ENCODE results near the gene STAT1.

STAT1 gene

DNA sequence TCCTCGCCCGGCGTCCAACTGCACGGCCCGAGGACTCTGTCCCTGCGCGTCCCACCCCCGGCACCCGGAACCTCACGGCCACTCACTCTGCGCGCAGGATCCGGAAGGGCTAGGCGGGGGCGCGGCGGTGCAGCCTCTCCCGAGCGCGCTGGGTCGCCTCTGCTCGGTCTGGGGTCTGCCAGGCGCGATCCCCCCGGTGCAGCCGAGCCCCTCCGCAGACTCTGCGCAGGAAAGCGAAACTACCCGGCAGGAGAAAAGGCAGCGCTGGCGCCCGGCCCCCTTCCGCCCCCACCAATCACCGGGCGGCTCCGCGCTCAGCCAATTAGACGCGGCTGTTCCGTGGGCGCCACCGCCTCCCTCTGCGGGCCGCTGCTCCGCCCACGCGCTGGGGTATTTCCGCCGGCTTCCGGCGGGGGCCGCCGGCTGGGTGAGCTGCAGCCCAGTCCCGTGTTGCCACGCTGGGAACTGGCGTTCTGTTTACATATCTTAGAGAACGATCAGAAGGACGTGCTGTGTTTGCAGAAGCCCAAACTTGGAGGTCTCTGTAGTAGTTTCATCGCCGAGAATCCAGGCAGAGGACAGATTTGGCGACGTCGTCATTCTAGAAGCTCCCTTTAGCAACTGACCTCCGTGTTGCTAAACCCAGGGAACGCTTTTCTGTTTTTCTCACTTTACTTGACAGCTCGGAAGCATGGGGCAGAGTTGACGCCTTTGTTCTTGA is at the start of gene STAT1:
Gene STAT1 (minus strand): TSS at position 240 of the 721 bp plus-strand sequence. CDS start 4,168 bp downstream, outside the sequence.
- peak; percentile 95 for DNase-seq (ENCODE audit: low spot score)
- H3K4me3 ChIP-seq, result peak within 1 kb of the TSS; percentile 89
- TF ChIP-seq, protein P1, sequence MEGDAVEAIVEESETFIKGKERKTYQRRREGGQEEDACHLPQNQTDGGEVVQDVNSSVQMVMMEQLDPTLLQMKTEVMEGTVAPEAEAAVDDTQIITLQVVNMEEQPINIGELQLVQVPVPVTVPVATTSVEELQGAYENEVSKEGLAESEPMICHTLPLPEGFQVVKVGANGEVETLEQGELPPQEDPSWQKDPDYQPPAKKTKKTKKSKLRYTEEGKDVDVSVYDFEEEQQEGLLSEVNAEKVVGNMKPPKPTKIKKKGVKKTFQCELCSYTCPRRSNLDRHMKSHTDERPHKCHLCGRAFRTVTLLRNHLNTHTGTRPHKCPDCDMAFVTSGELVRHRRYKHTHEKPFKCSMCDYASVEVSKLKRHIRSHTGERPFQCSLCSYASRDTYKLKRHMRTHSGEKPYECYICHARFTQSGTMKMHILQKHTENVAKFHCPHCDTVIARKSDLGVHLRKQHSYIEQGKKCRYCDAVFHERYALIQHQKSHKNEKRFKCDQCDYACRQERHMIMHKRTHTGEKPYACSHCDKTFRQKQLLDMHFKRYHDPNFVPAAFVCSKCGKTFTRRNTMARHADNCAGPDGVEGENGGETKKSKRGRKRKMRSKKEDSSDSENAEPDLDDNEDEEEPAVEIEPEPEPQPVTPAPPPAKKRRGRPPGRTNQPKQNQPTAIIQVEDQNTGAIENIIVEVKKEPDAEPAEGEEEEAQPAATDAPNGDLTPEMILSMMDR (IDR thresholded peaks at IDR 0.05), result no peak
- peak within 1 kb of the TSS; percentile 77 to 94 for H3K27ac ChIP-seq

DNA sequence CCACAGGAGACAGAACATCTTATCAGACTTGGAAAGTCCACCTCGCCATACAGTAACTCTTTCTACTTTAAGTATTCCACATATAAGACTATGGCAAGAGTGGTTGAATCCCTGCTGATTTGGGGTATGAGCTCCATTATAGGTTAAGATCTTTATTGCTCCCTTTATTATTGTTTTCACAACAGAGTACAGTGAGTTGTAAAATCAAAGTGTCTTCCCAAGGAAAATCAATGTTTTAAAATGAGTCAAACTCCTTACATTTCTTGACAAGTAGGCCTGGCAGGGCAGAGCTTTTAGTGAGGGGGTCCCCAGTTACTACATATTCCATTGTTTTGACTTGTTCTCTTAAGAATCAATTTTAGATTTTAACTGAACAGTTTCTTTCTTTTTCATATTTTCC is 49.6 kb upstream of the STAT1 start:
- DNase-seq (ENCODE audit: low spot score), result no peak
- H3K4me3 ChIP-seq, result no peak overlapping the region
- no peak overlapping the region for H3K27ac ChIP-seq
- TF ChIP-seq, protein P1 (IDR thresholded peaks at IDR 0.05), result no peak

DNA sequence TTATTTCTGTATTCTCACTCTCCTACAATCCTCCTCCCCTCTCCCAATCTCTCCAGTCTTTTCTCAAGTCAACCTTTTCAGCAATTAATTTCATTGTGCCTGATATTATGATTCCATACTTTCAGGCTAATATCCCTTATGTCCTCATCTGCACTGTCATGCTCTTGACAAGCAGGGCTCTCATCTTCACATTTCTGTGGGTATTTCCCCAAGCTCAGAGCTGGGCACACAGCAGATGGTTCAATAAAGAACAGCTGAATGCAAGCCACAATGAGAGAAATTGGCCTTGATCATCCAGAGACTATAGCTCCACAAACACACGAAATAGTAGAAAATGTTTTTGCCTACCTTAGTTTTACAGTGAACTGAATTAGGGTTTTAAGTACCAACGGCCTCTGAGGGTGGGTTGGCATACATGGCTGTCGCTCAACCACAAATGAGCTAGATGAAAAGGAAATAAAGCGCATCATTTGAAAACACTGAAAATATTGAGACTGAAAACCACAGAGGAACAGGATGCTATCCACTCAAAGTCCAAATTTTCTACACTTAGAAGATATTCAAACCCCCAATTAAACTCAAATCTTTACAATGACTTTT is 47.5 kb upstream of the STAT1 start:
- DNase-seq (ENCODE audit: low spot score), result no peak
- no peak overlapping the region for H3K4me3 ChIP-seq
- TF ChIP-seq, protein P1 (IDR thresholded peaks at IDR 0.05), result no peak
- no peak overlapping the region for H3K27ac ChIP-seq

DNA sequence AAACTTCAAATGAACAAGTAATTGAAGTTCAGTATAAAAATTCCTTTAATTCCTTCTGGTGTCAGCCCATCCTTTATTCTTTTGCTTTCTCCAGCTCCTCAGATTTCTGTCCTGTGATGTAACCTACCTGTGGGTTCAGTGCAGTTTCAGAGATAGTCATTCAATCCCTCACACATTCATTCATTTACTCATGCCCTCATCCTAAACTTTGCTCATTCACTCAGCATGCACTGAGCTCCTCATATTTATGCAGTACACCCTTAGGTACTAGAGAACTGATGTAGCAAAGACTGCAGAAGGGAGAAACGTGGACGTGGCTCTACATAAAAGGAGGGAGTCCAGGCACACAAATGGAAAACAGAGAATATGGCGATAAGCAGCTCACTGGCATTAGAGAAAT is 45.3 kb upstream of the STAT1 start:
- no peak for DNase-seq (ENCODE audit: low spot score)
- no peak overlapping the region for H3K27ac ChIP-seq

DNA sequence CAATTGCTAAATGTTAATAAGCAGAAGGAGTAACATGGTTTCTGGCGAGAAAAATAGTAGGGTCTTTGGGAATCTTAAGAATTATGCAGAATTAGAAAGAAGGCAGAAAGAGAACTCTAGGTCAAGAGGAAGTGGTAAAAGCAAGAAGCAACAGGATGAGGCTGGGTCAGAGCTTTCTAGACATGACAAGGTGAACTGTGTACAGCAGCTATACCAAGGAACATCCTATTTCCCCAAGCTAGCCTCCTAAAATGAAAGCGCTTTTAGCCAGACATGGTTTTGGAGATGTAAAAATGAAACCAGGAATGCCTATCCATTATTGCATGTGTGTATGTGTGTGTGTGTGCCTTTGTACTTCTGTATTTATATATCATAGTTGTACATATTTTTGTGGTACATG is 42.3 kb upstream of the STAT1 start:
- Histone ChIP-seq H3K4me3 (no peak overlapping the region), H3K27ac (no peak overlapping the region)
- DNase-seq (ENCODE audit: low spot score), result no peak
- TF ChIP-seq, protein P1 (IDR thresholded peaks at IDR 0.05), result no peak

More for the DNA sequence above, 45.3 kb upstream of the STAT1 start:
- no peak overlapping the region for H3K4me3 ChIP-seq
- TF ChIP-seq, protein P1 (IDR thresholded peaks at IDR 0.05), result no peak

DNA sequence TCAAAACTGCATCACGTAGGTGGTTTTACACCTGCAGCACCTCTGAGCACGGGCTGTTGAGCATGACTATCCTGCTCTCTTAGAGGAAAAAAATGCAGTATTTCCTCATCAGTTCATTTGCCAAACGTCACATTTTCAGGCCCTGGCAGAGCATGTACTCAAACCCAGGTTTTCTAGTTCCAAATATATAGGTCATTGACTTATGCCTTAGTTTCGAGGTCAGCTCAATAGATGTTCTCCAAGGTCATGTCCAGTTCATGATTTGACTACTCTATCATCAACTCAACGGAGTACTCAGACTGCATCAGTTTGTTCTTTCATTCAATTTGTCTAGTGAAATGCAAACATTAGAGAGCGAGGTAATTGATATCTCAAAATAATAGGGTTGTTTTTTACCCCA is 39.3 kb upstream of the STAT1 start:
- H3K4me3 ChIP-seq, result no peak overlapping the region
- no peak overlapping the region for H3K27ac ChIP-seq
- no peak for DNase-seq (ENCODE audit: low spot score)
- TF ChIP-seq, protein P1 (IDR thresholded peaks at IDR 0.05), result no peak
